Fibroblast of skin of left quadriceps (primary cell): ENCODE measurements around the gene LGALS7.
"Not testable (repeated sequence)": the region's sequence is repeated elsewhere in the genome, so short reads cannot be mapped to it uniquely, and the experiment has no call there.

Experiments used
- DNase-seq, 2 experiments: peaks; one replicate each; pipeline ENCODE4 v3.0.0-alpha.2; 2013; ENCODE audit warnings: low read depth in 2 of 2

Gene LGALS7

DNA sequence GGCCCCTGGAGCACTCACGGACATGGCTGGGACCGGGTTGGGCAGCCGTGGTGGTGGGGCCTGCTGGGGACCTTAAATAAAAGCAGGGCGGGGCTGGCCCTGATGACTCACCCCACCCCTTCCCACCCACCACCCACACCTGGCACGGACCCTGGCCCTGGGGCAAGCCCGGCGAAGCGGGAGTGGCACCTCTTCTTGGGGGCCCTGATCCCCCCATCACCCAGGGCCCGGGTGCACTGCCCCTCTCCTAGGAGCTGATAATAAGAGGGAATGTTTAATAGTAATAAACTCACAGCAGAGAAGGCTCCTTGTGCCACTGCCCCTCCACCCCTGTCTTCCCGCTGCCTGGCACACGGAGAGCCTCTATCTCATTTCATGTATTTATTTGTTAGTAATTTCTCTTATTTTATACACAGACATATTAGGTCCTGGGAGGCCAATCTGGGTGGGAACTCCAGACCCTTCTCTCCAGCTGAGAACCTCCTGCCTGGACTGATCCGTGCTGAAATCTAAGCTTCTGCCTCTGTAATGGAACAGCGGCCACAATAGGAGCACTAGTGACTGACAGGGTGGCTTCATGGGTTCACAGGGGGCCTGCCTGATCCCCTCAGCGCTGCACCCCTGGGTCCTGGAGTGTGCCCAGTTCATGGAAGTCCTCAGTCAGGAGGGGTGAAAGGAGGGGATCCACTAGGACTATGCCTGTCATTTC, at the start of gene LGALS7:
TSS of gene LGALS7 (minus strand) at position 49 of the 709 bp plus-strand sequence. CDS start at position 24, 25 bp downstream.
- no peak for DNase-seq

DNA sequence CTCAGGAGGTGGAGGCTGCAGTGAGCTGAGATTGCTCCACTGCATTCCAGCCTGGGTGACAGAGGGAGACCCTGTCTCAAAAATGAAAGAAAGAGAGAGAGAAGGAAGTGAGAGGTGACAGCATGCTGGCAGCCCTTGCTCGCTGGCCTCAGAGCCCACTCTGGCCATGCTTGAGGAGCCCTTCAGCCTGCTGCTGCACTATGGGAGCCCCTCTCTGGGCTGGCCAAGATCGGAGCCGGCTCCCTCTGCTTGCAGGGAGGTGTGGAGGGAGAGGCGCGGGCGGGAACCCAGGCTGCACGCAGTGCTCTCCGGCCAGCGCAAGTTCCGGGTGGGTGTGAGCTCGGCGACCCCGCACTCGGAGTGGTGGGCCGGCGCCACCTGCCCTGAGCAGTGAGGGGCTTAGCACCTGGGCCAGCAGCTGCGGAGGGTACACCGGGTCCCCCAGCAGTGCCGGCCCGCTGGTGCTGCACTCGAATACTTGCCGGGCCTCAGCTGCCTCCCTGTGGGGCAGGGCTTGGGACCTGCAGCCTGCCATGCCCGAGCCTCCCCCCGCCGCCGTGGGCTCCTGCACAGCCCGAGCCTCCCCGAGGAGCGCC, 48.0 kb upstream of the LGALS7 start:
- not testable (repeated sequence) for DNase-seq

DNA sequence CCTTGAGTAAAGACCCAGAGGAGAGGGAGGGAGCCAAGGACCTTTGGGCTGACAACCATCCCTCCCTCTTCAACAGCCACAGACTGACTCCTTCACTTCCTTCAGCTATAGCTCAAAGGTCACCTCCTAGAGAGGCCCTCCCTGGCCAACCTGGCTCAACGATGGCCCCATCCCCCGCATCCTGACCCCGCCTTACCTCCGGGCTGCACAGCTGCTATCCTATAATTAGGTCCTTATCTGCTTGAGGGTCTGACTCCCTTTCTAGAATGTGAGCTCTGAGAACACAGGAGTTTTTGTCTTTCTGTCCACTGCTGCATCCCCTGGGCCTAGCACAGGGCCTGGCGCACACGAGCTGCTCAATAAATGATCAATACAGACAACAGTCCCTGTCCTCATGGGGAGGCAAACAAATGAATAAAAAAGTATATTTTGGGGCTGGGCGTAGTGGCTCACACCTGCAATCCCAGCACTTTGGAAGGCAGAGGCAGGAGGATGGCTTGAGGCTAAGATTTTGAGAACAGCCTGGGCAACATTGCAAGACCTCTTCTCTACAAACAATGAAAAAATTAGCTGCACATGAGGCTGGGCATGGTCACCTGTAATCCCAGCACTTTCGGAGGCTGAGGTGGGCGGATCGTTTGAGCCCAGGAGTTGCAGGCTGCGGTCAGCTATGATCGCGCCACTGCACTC, 46.1 kb upstream of the LGALS7 start:
- no peak for DNase-seq

DNA sequence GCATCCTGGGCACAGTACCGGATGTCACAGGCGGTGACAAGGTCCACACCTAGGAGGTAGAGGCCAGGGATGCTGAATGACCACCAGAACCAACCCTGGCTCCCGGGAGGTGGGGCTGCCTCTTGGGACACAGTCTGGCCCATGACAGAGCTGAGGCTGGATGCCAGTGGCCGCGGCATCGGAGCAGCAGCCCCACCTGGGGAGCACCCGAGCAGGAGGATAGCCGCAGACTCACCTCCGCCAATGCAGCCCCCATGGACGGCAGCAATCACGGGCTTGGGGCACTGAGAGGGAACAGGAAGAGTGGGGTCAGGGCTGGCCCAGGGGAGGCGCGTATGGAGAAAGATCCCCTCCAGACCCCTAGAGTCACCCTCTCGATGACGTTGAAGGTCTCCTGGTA, 43.8 kb upstream of the LGALS7 start:
- no peak for DNase-seq

DNA sequence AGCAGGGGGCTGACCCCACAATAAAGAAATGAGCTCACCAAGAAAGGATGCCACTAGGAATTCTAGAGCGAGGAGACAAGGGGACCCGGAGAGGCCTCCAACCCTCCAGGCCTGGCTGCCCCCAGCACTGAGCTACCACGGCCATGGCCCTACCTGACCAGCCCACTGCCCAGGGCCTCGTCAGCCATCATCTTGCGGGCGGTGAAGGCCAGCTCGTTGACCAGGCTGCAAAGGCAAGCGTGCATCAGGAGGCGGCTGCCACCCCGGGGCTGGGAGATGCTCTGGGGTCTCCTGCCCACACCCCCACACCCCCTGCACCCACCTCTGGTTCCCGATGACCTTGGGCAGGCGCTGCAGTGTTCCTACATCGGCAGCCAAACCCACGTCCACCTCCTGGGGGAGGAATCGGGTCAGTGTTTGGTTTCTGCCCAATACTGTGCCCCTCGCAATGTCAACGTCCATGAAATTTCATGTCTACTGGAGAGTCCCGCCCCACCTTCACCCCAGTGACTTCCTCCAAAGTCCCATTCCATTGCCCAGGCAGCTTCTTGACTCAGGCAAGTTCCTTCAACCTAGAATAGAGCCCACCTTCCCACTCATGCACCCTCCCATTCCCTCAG, 42.9 kb upstream of the LGALS7 start:
- DNase-seq, result no peak

DNA sequence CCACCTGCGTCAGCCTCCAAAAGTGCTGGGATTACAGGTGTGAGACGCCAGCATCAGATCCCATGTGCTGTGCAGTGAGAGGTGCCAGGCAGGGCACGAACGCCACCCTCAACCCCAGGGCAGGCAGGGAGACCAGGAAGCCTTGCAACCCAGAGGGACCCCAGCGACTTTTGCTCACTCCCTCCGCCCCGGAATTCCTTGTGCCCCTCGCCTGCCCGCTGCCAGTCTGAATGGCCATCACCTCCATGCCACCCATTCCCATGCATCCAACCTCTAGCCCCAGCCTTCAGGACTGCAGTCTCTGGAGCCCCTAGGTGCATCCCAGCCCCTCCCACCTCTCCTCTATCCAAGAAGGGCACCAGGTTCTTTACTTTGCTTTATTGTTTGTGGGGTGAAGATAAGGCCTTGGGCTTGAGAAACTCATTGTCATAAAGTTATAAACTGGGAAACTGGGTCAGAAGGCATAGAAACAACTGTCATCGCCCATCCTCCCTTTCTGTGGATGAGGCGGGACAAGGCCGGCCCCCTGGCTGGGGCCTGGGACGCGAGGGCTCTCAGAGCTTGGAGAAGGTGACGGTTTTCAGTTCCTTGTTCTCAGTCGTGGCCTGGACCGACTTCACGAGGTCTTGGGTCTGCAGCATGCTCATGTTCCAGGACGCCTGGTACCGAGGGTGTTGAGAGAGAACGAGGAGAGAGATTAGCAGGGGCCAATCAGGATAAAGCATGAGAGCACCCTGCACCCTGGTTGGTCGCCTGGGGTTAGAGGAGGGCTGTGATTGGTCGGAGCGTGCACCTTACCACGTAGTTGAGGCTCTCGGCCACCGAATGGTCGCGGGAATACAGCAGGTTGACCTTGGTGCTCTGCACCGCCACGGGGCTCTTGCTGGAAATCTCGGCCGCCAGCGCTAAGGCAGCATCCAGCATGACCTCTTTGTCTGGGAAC, 42.0 kb upstream of the LGALS7 start:
- DNase-seq, result no peak

DNA sequence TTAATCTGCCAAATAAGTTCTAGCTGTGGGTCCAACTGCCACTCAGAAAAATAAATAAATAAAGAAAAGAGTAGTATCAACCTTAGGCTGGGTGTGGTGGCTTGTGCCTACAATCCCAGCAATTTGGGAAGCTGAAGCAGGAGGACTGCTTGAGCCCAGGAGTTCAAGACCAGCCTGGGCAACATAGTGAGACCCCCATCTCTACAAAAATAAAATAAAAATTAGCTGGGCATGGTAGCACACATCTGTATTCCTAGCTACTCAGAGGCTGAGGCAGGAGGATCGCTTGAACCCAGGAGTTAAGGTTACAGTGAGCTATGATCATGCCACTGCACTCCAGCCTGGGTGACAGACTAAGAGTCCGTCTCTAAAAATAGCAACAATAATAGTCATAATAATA, 40.6 kb upstream of the LGALS7 start:
- not testable (repeated sequence) for DNase-seq

DNA sequence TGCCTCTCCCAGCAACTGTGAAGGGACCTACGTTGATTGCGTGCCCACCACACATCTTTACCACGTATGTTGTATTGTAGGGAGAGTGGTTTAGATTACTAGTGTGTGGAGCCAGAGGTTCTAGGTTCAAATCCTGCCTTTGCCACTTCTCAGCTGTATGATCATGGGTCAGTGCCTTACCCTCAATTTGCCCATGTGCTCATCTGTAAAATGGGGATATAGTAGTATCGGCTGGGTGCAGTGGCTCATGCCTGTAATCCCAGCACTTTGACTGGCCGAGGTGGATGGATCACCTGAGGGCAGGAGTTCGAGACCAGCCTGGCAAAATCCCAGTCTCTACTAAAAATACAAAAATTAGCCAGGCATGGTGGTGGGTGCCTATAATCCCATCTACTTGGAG, 40.0 kb upstream of the LGALS7 start:
- DNase-seq, result no peak

DNA sequence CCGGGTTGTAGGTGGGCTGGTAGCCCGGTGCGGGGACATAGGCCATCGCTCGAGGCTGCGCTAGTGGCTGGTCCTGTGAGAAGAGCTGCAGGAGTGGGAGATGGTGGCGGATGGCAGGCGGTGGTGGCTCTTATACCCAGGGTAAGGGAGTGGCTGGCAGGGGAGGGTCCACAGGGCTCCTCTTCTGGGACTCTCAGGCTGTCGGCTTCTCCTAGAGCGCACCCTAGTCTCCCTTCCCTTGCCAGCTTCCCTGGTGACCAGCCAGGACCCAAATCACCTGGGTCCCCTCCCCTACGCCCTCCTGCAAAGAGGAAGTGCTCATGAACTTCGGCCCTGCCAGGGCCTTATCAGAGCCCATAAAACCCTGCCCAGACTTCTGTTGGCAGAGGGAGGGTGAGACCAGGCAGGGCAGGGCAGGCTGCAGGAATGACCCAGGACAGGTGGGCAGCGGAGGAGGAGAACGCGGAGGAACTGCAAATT, 39.6 kb upstream of the LGALS7 start, which contains the start of gene LGALS4:
TSS of gene LGALS4 (minus strand) at position 105 of the 480 bp plus-strand sequence. CDS start at position 46, 59 bp downstream.
- no peak for DNase-seq

DNA sequence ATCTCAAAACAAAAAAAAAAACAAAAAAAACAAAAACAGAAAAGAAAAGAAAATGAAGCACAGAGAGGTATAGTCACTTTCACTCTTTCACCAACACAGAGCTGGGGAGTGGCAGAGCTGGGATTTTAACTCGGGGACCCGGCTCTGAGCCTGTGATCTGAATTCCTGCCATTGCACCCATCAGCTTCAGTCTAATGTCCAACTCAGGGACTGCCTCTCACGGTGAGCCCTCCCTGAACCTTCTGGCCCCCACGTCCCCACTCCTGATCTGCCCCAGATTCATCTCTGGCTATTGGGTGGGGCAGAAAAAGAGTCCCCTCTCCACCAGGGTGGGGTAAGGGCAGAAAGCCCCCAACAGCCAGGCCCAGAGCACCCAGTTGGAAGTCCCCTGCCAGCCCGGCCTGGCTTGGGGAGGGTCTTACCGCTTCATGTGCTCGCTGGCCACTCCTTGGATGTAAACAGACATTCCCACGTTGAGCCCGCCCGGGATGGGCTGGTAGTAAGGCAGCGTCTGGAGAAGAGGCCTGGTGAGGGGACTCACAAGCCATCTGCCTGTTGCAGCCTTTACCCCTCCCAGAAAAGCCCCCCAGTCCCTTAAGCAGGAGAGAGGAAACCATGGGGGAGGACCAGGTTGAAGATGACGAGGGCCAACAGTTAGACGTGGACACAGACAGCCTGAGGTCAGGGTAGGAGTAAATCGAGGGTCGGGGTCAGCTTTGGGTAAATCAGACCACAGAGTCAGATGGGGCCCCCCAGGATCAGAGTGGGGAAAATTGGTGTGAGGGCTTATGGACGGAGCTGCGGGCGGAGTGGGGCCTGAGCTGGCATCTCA, 38.9 kb upstream of the LGALS7 start:
- no peak for DNase-seq

DNA sequence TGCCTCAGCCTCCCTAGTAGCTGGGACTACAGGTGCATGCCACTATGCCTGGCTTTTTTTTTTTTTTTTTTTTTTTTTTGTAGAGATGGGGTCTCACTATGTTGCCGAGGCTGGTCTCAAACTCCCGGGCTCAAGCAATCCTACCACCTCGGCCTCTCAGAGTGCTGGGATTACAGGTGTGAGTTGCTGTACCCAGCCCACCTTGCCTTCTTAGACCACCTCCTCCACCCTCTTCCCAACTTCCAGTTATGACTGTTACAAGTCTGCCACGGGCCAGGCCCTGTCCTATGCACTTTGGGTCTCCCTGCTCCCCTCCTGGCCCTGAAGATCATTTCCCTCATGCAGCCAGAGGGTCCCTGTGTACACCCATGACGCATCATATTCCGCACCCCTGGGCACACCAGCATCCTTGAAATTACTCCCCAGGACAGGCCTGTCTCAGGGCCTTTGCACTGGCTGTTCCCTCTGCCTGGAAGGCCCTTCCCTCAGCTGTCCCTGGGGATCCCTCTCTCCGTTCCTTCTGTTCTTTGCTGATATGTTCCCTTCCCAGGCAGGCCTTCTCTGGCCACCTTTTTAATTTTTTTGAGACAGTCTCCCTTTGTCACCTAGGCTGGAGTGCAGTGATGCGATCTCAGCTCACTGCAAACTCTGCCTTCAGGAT, 36.4 kb upstream of the LGALS7 start:
- DNase-seq, result no peak

DNA sequence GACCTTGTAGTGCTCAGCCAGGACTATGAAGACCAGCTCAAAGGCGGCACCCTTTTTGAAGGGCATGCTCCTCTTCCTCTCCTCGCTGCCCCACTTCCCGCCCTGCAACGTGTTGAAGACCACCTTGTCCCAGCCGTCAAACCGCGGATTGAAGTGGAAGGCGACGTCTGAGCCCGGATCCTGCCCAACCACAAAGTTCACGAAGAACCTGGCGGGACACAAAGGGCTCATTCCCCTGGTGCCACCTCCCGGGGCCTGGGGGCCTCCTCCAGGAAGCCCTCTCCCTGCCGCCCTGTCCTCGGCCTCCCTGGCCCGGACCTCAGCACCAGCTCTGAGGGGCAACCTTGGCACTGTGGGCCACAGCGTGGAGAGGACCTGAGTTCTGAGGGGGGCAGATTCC, 35.4 kb upstream of the LGALS7 start:
- no peak for DNase-seq

DNA sequence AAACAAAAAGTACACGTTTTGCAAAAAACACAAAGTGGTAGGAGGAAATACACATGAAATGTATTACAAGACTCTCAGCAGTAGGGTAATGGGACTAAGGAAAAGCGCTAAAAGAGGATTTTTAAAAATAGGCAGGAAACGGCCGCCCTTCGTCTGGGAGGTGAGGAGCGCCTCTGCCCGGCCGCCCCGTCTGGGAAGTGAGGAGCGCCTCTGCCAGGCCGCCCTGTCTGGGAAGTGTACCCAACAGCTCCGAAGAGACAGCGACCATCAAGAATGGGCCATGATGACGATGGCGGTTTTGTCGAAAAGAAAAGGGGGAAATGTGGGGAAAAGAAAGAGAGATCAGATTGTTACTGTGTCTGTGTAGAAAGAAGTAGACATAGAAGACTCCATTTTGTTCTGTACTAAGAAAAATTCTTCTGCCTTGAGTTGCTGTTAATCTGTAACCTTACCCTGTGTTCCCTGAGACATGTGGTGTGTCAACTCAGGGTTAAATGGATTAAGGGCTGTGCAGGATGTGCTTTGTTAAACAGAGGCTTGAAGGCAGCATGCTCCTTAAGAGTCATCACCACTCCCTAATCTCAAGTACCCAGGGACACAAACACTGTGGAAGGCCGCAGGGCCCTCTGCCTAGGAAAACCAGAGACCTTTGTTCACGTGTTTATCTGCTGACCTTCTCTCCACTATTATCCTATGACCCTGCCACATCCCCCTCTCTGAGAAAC, 34.2 kb upstream of the LGALS7 start:
- not testable (repeated sequence) for DNase-seq

DNA sequence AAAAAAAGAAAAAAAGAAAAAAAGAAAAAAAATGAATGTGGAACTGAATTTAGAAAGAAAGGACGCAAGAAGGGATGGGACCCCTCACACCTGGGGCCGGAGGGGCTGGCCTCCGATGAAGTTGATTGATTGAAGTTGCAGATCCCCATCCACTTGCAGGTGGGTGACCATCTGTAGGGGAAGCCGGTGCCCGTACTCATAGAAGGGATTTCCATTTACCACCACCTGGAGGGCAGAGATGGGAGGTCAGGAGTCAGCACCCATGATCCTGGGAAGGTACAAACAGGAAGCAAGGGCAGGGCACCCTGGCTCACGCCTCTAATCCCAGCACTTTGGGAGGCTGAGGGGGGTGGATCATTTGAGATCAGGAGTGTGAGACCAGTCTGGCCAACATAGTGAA, 33.1 kb upstream of the LGALS7 start:
- no peak for DNase-seq

DNA sequence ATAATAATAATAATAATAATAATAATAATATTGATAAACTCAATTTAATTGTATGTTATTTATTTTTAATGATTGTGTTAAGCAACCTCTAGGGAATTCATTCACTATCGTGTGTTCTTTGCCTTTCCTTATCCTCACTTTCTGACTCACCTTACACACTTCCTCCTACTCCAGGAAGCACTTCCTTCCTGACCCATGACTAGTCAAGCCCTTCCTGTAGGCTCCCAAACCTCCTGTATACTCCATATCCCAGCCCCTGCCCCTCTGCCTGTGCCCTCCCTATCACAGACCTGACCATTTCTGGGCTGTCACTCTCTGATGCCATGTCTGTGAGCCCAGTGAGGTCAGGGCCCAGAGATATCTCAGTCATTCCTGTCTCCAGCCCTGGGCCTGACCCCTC, 31.9 kb upstream of the LGALS7 start:
- DNase-seq, result no peak

DNA sequence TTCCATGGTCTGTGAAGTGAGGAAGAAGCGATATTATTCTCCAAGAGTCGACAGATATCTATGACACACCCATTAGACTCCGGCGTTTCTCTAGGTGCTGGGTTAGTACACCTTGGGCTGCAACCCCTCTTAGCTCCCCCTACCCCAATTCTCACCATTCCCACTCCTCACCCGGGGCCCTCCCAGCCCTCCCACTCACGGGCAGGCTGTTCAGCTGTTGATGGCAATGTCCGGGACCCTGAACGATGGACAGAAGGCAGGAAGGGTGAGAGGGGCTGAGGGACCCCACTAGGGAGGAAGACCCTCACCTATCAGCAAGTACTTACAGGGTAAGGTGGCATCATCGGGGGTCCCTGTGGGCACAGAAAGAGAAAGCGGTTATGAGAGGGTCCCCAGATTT, 30.2 kb upstream of the LGALS7 start:
- DNase-seq, result no peak

DNA sequence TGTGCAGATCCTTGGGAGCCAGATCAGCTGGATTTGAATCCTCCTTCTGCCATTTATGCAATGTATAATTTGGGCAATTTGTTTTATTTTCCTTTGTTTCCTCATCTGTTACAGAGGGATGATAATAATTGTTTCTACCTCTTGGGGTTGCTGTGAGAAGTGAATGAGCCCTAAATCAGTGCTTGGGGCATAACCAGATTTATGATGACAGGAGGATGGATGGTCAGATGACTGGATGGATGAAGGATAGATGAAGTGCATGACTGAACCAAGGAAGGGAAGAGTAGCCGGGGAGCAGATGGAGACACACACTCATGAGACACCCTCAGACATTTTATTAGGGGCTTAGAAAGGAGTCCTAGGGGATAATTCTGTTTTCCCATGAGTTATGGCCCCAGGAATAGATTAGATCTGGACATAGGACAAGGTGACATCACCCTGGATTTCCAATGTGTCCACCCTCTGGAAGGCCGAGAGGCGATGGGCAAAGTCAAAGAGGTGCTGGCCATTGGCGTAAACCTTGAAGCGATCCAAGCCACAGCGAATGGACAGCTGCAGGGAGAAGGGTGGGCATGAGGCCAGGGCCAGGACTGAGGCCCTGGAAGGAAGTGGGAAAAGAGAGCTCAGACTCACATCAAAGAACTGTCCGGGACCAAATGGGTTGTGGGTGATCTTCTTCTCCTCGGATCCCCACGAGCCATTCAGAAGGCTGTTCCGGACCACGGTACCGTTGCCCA, 28.2 kb upstream of the LGALS7 start:
- DNase-seq, result no peak

DNA sequence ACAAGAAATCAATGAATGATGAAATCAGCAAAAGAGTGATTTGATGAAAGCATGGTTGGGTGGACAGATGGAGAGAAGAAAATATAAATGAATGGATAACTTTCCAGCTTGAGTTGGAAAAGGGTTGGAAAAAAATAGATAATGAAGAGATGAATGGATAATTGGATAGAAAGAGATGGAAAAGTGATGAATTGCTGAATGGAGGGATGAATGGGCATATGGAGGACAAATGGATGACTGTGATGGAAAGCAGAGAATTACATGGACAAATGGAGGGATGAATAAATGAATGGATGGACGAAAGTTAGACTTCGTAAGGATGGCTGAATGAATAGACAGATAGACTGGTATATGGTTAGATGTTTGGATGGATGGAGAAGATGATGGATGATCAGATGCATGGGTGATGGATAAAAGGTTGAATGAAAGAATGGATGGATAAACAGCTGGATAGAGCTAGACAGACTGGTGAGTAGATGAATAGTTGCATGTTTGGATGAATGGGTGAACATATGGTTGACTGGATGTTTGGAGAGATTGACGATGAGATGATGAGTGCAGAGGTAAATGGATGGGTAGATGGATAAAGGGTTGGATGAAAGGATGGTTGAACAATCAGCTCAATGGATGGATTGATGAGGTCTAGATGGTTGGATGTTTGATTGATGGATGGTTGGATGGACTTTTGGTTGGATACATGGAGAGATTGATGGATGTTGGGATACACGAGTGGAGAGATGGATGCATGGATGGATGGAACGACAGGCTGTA, 27.4 kb upstream of the LGALS7 start:
- no peak for DNase-seq
